Endothelial cell of umbilical vein (primary cell): ENCODE measurements around the gene TBX1. TPM values are rescaled to one million over a fixed set of nuclear protein-coding genes. Genes with fewer than 3 reads are reported as not detected.

Experiments used
- BruUV-seq: library from RNA; stranded (reverse); fragments of 400-500 nt; replicated peaks from 2 replicates; lab custom pipeline; 2021; lab: Mats Ljungman, UMichigan
- CTCF ChIA-PET: fragments of 300-600, 350-600 bp; sonication (Branson Sonifier 250); formaldehyde crosslinking; loops from one replicate; lab custom pipeline; 2021; ENCODE audit warnings: antibody characterized with exemption, inconsistent platforms; lab: Charles Lee
- POLR2A ChIA-PET: fragments of 300-600, 350-600 bp; sonication (Branson Sonifier 250); formaldehyde crosslinking; loops from one replicate; lab custom pipeline; 2021; ENCODE audit warnings: antibody characterized with exemption, inconsistent platforms; lab: Charles Lee
- DNase-seq: peaks from one replicate; pipeline ENCODE4 v3.0.0-alpha.2; 2011; ENCODE audit warnings: low read depth, low spot score
- FAIRE-seq: peaks from 2 replicates; lab custom pipeline; 2011; peaks lifted over from hg19 to GRCh38; lab: Jason Lieb, UNC
- H2AFZ ChIP-seq: 2 replicates; pipeline ENCODE4 v1.6.0; 2012; ENCODE audit warnings: low read depth, low read length, control low read depth, inconsistent platforms
- H3K27ac ChIP-seq: 2 replicates; pipeline ENCODE4 v1.5.1; 2011; ENCODE audit warnings: low read depth, mild to moderate bottlenecking, control low read depth, low read length, moderate library complexity; ENCODE audit not compliant: insufficient read depth
- H3K27me3 ChIP-seq, 2 experiments: 2 replicates each; pipeline versions ENCODE4 v1.6.0 to v1.6.1; 2011; ENCODE audit warnings: low read length in 2 of 2, mixed read lengths in 1 of 2; ENCODE audit not compliant: control insufficient read depth in 2 of 2, insufficient read depth in 2 of 2
- H3K36me3 ChIP-seq, 2 experiments: 2 replicates in 1 of 2; 3 replicates in 1 of 2; pipeline ENCODE4 v1.5.1; 2011; ENCODE audit warnings: low read length in 2 of 2, mild to moderate bottlenecking in 1 of 2, moderate library complexity in 1 of 2; ENCODE audit not compliant: control insufficient read depth in 2 of 2, insufficient read depth in 2 of 2; ENCODE audit errors: extremely low read depth in 1 of 2
- H3K4me1 ChIP-seq: 3 replicates; pipeline ENCODE4 v1.5.1; 2011; ENCODE audit warnings: mild to moderate bottlenecking, low read length; ENCODE audit not compliant: control insufficient read depth, insufficient read depth; ENCODE audit errors: extremely low read depth
- H3K4me2 ChIP-seq: 2 replicates; pipeline ENCODE4 v1.6.1; 2011; ENCODE audit warnings: low read length, control low read depth, mixed read lengths; ENCODE audit not compliant: insufficient read depth
- H3K4me3 ChIP-seq, 3 experiments: fragments of 200-600 bp in 1 of 3; sonication (generic), shearing (Covaris generic) in 1 of 3; replicated peaks in 1 of 3; 2 replicates each; pipeline ENCODE4 v1.5.1; 2011 to 2016; ENCODE audit warnings: control low read depth in 3 of 3, low read length in 3 of 3, mild to moderate bottlenecking in 2 of 3, inconsistent platforms in 1 of 3, low read depth in 1 of 3, moderate library complexity in 1 of 3; ENCODE audit not compliant: insufficient read depth in 1 of 3
- H3K79me2 ChIP-seq: 2 replicates; pipeline ENCODE4 v1.6.0; 2012; ENCODE audit warnings: low read length, inconsistent platforms; ENCODE audit not compliant: control insufficient read depth, insufficient read depth
- H3K9ac ChIP-seq: replicated peaks from 2 replicates; pipeline ENCODE3; 2011; ENCODE audit warnings: low read length, control low read depth; ENCODE audit not compliant: insufficient read depth; ENCODE audit errors: extremely low read depth
- H3K9me1 ChIP-seq: replicated peaks from 3 replicates; pipeline ENCODE4 v1.6.0; 2011; ENCODE audit warnings: mild to moderate bottlenecking, low read length; ENCODE audit not compliant: control insufficient read depth, insufficient read depth; ENCODE audit errors: extremely low read depth
- H3K9me3 ChIP-seq: replicated peaks from 2 replicates; pipeline ENCODE4 v1.5.1; 2012; ENCODE audit warnings: low read length, inconsistent platforms; ENCODE audit not compliant: control insufficient read depth, insufficient read depth
- H4K20me1 ChIP-seq: replicated peaks from 2 replicates; pipeline ENCODE3; 2011; ENCODE audit warnings: mild to moderate bottlenecking, low read length; ENCODE audit not compliant: control insufficient read depth, insufficient read depth; ENCODE audit errors: extremely low read depth
- CTCF ChIP-seq, 2 donors: IDR thresholded peaks; 1 replicate in 1 of 2; 2 replicates in 1 of 2; pipeline ENCODE4 v1.5.1; 2011; ENCODE audit warnings: low read length in 2 of 2, mild to moderate bottlenecking in 2 of 2, moderate library complexity in 2 of 2, control low read depth in 1 of 2, inconsistent platforms in 1 of 2, low read depth in 1 of 2; ENCODE audit not compliant: insufficient read depth in 1 of 2; ENCODE audit errors: extremely low read depth in 1 of 2
- EZH2 ChIP-seq: IDR thresholded peaks from 2 replicates; pipeline ENCODE4 v1.6.1; 2012; ENCODE audit warnings: borderline replicate concordance, low read depth, mild to moderate bottlenecking, moderate library complexity, low read length, inconsistent platforms; ENCODE audit not compliant: severe bottlenecking
- FOS ChIP-seq: IDR thresholded peaks from 2 replicates; pipeline ENCODE4 v1.6.1; 2011; ENCODE audit warnings: mild to moderate bottlenecking, low read length, moderate library complexity, borderline replicate concordance; ENCODE audit not compliant: insufficient read depth
- GATA2 ChIP-seq: IDR thresholded peaks from 2 replicates; pipeline ENCODE4 v1.7.0; 2011; ENCODE audit warnings: low read depth, mild to moderate bottlenecking, moderate library complexity, mixed read lengths, low read length; ENCODE audit not compliant: insufficient read length, insufficient read depth
- JUN ChIP-seq: IDR thresholded peaks from 2 replicates; pipeline ENCODE4 v1.6.1; 2011; ENCODE audit warnings: borderline replicate concordance, low read depth; ENCODE audit not compliant: insufficient read length, insufficient read depth
- MAX ChIP-seq: IDR thresholded peaks from 2 replicates; pipeline ENCODE4 v1.6.1; 2011; ENCODE audit not compliant: insufficient read depth, insufficient read length
- MYC ChIP-seq: IDR thresholded peaks from one replicate; pipeline ENCODE4 v1.6.1; 2011; ENCODE audit warnings: mild to moderate bottlenecking, low read depth, low read length
- POLR2A ChIP-seq: IDR thresholded peaks from 2 replicates; pipeline ENCODE4 v1.6.1; 2012; ENCODE audit warnings: low read depth, mild to moderate bottlenecking, control low read depth, low read length
- POLR2AphosphoS5 ChIP-seq: IDR thresholded peaks from 2 replicates; pipeline ENCODE4 v1.6.1; 2012; ENCODE audit warnings: low read depth, mild to moderate bottlenecking, control low read depth, low read length, moderate library complexity; ENCODE audit not compliant: insufficient read depth
- dilution Hi-C: fragments of 300-500 bp; cut with MboI; formaldehyde crosslinking; loops from one replicate; pipeline ENCODE4 v1.15.0; 2019; ENCODE audit warnings: low sequenced_read_pairs; ENCODE audit not compliant: extremely low pct_ligation_motif_present
- intact Hi-C: fragments of 100-400 bp; cut with micrococcal nuclease; formaldehyde crosslinking; loops from one replicate; pipeline ENCODE4 v1.10.0; 2022
- polyA plus RNA-seq, 4 experiments: library from polyadenylated mRNA; depleted of rRNA in 3 of 4; stranded (reverse) in 3 of 4; unstranded in 1 of 4; fragments of >200 nt; gene quantifications; 2 replicates each; pipeline versions ENCODE4 v1.2.1 to v1.2.3, GENCODE V29; 2011 to 2012; ENCODE audit warnings: missing spikeins in 1 of 4
- total RNA-seq: library from RNA; stranded (reverse); gene quantifications from 2 replicates; pipeline ENCODE4 v1.2.3, GENCODE V29; 2021

TBX1 gene
- total and polyA plus RNA-seq, 2 donors (not counting 3 experiments of a cell fraction or from before 2014, with no cell fraction given) = 11.0 to 30.2 TPM

GRCh38 chr22:19788661-19789225 lies 28.2 kb downstream of the TBX1 start:
- DNase-seq (no peak), FAIRE-seq (no peak)
- Histone ChIP-seq H3K9ac (no peak overlapping the region), H3K36me3 (no peaks in the 10 kb centered on the region), H3K27me3 (no peaks in the 10 kb centered on the region), H3K4me3 (no peak overlapping the region), H4K20me1 (no peaks in the 10 kb centered on the region), H3K9me1 (no peaks in the 10 kb centered on the region), H2AFZ (no peak overlapping the region), H3K79me2 (no peaks in the 10 kb centered on the region), H3K4me2 (no peak overlapping the region), H3K4me1 (no peaks in the 10 kb centered on the region), H3K27ac (no peak overlapping the region), H3K9me3 (no peaks in the 10 kb centered on the region)
- POLR2A ChIA-PET = no interaction called here
- dilution Hi-C loops (no loop called here), intact Hi-C loops (no loop called here)
- TF ChIP-seq EZH2 (no peak), FOS (no peak), GATA2 (no peak), MYC (no peak), CTCF (IDR thresholded peaks at IDR 0.05; ENCODE audit: extremely low read depth in 1 of 2, insufficient read depth in 1 of 2, low read depth in 1 of 2, low read length in 2 of 2) (no peak), POLR2AphosphoS5 (no peak), MAX (no peak), JUN (no peak), POLR2A (no peak)
- CTCF ChIA-PET = no interaction called here
- no TSS peak for BruUV-seq
